Heart left ventricle (tissue), 16 donors: ENCODE measurements around the gene ZNF563. TPM values are rescaled to one million over a fixed set of nuclear protein-coding genes. Genes with fewer than 3 reads are reported as not detected.
A peak's percentile ranks its signal among the peaks of the same experiment; 100 is the strongest.
"Not testable (repeated sequence)": the region's sequence is repeated elsewhere in the genome, so short reads cannot be mapped to it uniquely, and the experiment has no call there.

Experiments
- ATAC-seq, 4 donors: fragments of 200-7000 bp; cut with Tn5 transposase; one replicate each; pipeline ENCODE4 v1.9.1; 2020 to 2022; ENCODE audit warnings: moderate library complexity in 4 of 4, mild to moderate bottlenecking in 3 of 4, moderate number of reproducible peaks in 1 of 4
- DNase-seq, 5 donors: peaks; one replicate each; pipeline ENCODE4 v3.0.0-alpha.2; 2020
- H3K27ac ChIP-seq, 12 donors: fragments of 200-600 bp; sonication (generic) in 4 of 12; one replicate each; pipeline versions ENCODE4 v1.5.0 to v1.8.0; 2016 to 2022; ENCODE audit warnings: mild to moderate bottlenecking in 2 of 12
- H3K27me3 ChIP-seq, 9 donors: fragments of 200-600 bp; sonication (generic) in 2 of 9; one replicate each; pipeline versions ENCODE4 v1.5.1 to v1.8.0; 2016 to 2022; ENCODE audit warnings: mild to moderate bottlenecking in 3 of 9
- H3K36me3 ChIP-seq, 9 donors: fragments of 200-600 bp; sonication (generic) in 2 of 9; one replicate each; pipeline versions ENCODE4 v1.5.0 to v1.8.0; 2018 to 2022; ENCODE audit warnings: mild to moderate bottlenecking in 2 of 9
- H3K4me1 ChIP-seq, 12 donors: fragments of 200-600 bp; sonication (generic) in 4 of 12; one replicate each; pipeline versions ENCODE4 v1.5.0 to v1.8.0; 2016 to 2022; ENCODE audit warnings: mild to moderate bottlenecking in 3 of 12
- H3K4me3 ChIP-seq, 12 donors: fragments of 200-600 bp; sonication (generic) in 4 of 12; one replicate each; pipeline versions ENCODE4 v1.5.0 to v1.8.0; 2017 to 2022; ENCODE audit warnings: mild to moderate bottlenecking in 9 of 12, moderate library complexity in 4 of 12
- H3K9me3 ChIP-seq, 12 donors: fragments of 200-600 bp; sonication (generic) in 4 of 12; one replicate each; pipeline versions ENCODE4 v1.5.0 to v1.8.0; 2016 to 2022; ENCODE audit warnings: mild to moderate bottlenecking in 1 of 12
- POLR2A ChIP-seq, 2 donors: fragments of 450-650 bp; IDR thresholded peaks; one replicate each; pipeline ENCODE4 v1.6.1; 2017; ENCODE audit warnings: antibody characterized with exemption in 2 of 2, mild to moderate bottlenecking in 2 of 2, moderate library complexity in 2 of 2
- WGBS, 4 donors: extraction: QIAGEN DNeasy Blood & Tissue Kit in 2 of 4; methylation state at CpG; one replicate each; pipeline versions ENCODE4 v1.1.5 to v1.1.7; 2013 to 2018; 5-methylcytosine and 5-hydroxymethylcytosine counted together
- intact Hi-C, 10 donors: fragments of 100-400 bp; cut with DNase I; formaldehyde crosslinking; loops; one replicate each; pipeline versions ENCODE4 v1.11.1 to v1.14.2; 2022
- polyA plus RNA-seq, 2 donors: library from polyadenylated mRNA; stranded (reverse); fragments of 200-250 nt; gene quantifications; one replicate each; pipeline ENCODE4 v1.2.3, GENCODE V29; 2013
- total RNA-seq, 9 donors: library from RNA; depleted of rRNA in 2 of 9; stranded (reverse); fragments of >200 nt in 2 of 9; fragmentation: NEBNext Ultra II Directional in 3 of 9; extraction: Animal tissue kit (Norgen Biotek cat#: 25700) in 3 of 9; gene quantifications; one replicate each; pipeline versions ENCODE4 v1.1.0 to v1.2.4, GENCODE V29; 2016 to 2023
- TF ChIP-seq, protein P1 (sequence below), 12 donors: fragments of 200-600 bp; sonication (generic) in 4 of 12; IDR thresholded peaks; one replicate each; pipeline versions ENCODE4 v1.5.0 to v1.8.0; 2018 to 2022; ENCODE audit warnings: antibody characterized with exemption in 12 of 12, mild to moderate bottlenecking in 5 of 12
- donor health status: ischemic (EF 13 %, LVEDD 7.1; RV severe dilation, severe dysfunction).
- donor health status: healthy with polysubstance abuse.
- donor health status: DM: no; HTN: yes; CAD: no.
- donor health status: DM: no; HTN: no; CAD: no.
- donor health status: ischemic (EF 25% LVEDD 6.9; RV normal size, moderate dysfunction).
- donor health status: ischemic (EF 25% LVEDD 5.7; RV mildly dilated, moderate dysfunction).
- donor health status: healthy.
- donor health status: DM: yes; HTN: yes; CAD: no.
- donor health status: ischemic (EF 35%, LVEDD 5.7; RV mildly dilated, moderate dysfunction).
- donor health status: nonischemic (EF 11% LVEDD 7.7; RV severe dilation, severe dysfunction).
- donor health status: DM: yes; HTN: yes; CAD: no.
- donor health status: PGD.
- donor health status: ischemic (EF 29% LVEDD 5.4; RV normal size, mild dysfunction).
- donor health status: nonischemic (EF 23%, LVEDD 6.1; RV moderate dilation, normal function).

The ZNF563 gene
- total and polyA plus RNA-seq, 11 donors: 1.5 to 6.9 (median 3.7) TPM

DNA sequence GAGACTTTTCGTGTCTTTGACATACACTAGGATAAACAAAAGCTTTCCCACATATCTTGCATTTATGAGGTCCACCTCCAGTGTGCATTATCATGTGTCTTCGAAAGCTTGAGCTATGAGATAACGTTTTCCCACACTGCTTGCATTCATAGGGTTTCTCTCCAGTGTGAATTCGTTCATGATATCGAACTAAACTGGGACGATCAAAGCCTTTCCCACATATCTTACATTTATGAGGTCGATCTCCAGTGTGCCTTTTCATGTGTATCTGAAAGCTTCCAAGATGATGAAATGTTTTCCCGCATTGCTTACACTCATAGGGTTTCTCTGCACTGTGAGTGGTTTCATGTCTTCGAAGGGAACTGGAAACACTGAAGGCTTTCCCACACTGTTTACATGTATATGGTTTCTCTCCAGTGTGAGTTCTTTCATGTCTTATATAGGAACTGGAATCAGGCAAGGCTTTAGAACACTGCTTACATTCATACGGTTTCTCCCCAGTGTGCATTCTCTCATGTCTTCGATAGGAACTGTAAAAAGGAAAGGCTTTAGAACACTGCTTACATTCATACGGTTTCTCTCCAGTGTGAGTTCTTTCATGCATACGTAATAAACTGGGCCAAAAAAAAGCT, 14.5 kb downstream of the ZNF563 start:
- Histone ChIP-seq H3K4me3 (no peak overlapping the region), H3K27ac (no peak overlapping the region), H3K4me1 (no peaks in the 10 kb centered on the region), H3K9me3 (peaks cover 0 to 45% (median 9%) of the 10 kb centered on the region in 12 donors), H3K27me3 (no peaks in the 10 kb centered on the region), H3K36me3 (peaks cover 0 to 80% (median 50%) of the 10 kb centered on the region in 9 donors)
- TF ChIP-seq POLR2A (IDR thresholded peaks at IDR 0.05): no peak
- TF ChIP-seq, protein P1, sequence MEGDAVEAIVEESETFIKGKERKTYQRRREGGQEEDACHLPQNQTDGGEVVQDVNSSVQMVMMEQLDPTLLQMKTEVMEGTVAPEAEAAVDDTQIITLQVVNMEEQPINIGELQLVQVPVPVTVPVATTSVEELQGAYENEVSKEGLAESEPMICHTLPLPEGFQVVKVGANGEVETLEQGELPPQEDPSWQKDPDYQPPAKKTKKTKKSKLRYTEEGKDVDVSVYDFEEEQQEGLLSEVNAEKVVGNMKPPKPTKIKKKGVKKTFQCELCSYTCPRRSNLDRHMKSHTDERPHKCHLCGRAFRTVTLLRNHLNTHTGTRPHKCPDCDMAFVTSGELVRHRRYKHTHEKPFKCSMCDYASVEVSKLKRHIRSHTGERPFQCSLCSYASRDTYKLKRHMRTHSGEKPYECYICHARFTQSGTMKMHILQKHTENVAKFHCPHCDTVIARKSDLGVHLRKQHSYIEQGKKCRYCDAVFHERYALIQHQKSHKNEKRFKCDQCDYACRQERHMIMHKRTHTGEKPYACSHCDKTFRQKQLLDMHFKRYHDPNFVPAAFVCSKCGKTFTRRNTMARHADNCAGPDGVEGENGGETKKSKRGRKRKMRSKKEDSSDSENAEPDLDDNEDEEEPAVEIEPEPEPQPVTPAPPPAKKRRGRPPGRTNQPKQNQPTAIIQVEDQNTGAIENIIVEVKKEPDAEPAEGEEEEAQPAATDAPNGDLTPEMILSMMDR (IDR thresholded peaks at IDR 0.05): no peak
- no peak for DNase-seq
- intact Hi-C loops: no loop called here
- 96 to 98% (median 97%) methylated on average over 13 of the region's 13 CpGs for WGBS, 4 donors
- ATAC-seq: no peak

DNA sequence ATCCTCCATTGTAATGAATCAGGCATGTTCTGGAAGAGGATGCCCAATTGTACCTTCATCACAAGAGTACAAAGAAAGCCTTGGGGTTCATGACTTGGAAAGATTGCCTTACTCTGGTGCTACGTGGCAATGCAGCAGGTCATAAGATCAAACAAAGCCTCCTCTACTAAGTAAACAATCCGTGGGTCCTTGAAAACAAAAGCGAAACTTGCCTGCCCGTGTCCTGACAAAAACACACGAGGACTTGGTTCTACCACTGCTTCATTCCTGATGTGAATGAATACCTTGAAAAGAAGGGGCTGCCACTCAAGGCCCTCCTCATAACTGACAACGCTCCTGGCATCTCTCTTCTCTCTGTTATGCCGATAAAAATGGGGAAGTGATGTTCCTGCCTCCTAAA, 18.9 kb downstream of the ZNF563 start:
- no peak for ATAC-seq
- DNase-seq: no peak
- no peak for TF ChIP-seq POLR2A (IDR thresholded peaks at IDR 0.05)
- TF ChIP-seq, protein P1 (IDR thresholded peaks at IDR 0.05): no peak
- H3K4me1 ChIP-seq: no peaks in the 10 kb centered on the region
- H3K9me3 ChIP-seq: peaks cover 0 to 20% (median 4%) of the 10 kb centered on the region in 12 donors
- intact Hi-C loops: no loop called here
- 88 to 93% (median 89%) methylated on average over 7 of the region's 7 CpGs for WGBS, 4 donors
- peaks cover 0 to 41% (median 21%) of the 10 kb centered on the region in 9 donors for H3K36me3 ChIP-seq
- H3K27me3 ChIP-seq: no peaks in the 10 kb centered on the region
- H3K4me3 ChIP-seq: no peak overlapping the region
- H3K27ac ChIP-seq: no peak overlapping the region

DNA sequence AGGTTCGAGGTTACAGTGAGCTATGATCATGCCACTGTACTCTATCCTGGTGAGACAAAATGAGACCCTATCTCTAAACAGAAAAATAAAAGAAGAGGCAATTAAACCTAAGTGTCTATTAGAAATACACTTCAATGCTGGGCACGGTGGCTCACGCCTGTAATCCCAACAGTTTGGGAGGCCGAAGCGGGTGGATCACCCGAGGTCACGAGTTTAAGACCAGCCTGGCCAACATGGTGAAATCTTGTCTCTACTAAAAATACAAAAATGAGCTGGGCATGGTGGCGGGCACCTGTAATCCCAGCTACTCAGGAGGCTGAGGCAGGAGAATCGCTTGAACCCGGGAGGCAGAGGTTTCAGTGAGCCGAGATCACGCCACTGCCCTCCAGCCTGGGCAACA, 24.5 kb downstream of the ZNF563 start:
- H3K4me1 ChIP-seq, H3K9me3 ChIP-seq, H3K4me3 ChIP-seq, DNase-seq, H3K36me3 ChIP-seq, intact Hi-C loops, H3K27ac ChIP-seq, H3K27me3 ChIP-seq, ATAC-seq: not testable (repeated sequence)
- WGBS, 4 donors: 94 to 98% (median 97%) methylated on average over 12 of the region's 12 CpGs

DNA sequence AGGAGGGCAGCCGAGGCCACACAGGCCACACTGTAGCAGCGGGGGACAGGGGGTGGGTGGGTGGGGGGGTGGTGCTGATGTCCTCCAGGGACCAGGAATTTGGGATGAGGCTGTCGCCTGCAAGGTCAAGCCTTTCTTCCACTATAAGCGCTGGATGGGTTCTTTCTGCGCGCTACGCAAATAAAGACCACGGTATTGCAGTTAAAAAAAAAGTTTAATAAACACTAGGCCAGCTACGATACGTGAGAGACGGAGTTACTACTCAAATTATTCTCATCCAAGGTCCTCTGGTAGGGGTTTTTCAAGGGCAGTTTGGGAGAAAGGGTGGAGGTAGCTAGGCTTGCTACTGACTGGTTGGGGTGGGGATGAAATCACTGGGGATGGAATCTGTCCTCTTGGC, 38.2 kb downstream of the ZNF563 start:
- ATAC-seq (peak in 1 of 4 donors; percentile 5), DNase-seq (no peak)
- Histone ChIP-seq H3K36me3 (peaks cover 0 to 7% (median 0%) of the 10 kb centered on the region in 9 donors), H3K9me3 (no peaks in the 10 kb centered on the region), H3K27me3 (no peaks in the 10 kb centered on the region), H3K27ac (peak overlapping the region in 11 of 12 donors; percentile 78 to 98 (median 96)), H3K4me3 (peak overlapping the region; percentile 58 to 99 (median 92)), H3K4me1 (peaks cover 0 to 37% (median 22%) of the 10 kb centered on the region in 12 donors)
- intact Hi-C loops: loop anchor here in 4 of 10 donors (2.0 to 10.0 kb wide), 4 partner anchors 37 to 130 kb away; partner anchors contain the start of genes ZNF136 (in 2 of the 4), ZNF563 (in 2 of the 4) and ZNF442 (in 1 of the 4)
- 46 to 78% (median 55%) methylated on average over 9 to 11 of the region's 11 CpGs for WGBS, 4 donors
- TF ChIP-seq, protein P1 (IDR thresholded peaks at IDR 0.05): no peak
- TF ChIP-seq POLR2A (IDR thresholded peaks at IDR 0.05): no peak
